Measurements from ENCODE around the gene SETD9.

The SETD9 gene

DNA sequence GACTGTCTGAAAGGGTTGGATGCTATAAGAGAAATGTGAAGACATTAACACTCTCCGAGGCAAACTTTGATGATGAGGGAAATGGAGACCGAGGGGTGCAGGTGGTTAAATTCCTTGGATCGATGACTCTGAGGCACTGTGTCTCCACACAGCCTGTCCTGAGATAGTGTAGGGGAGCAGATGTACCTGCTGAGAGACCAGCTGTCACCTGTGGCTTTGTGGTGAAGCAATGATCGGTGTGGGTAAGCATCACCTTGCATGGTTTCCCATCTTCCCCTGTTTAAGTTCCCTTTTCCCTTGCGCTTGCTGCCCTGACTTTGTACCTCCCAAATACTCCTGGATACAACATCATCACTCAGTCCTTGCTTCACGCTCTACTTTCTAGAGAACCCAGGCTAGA lies 52.4 kb downstream of the SETD9 start:
- Histone ChIP-seq H3K4me3 (ENCODE audit: extremely low read depth, insufficient read depth, low read length, poor library complexity, severe bottlenecking) (no peak overlapping the region), H3K27ac (ENCODE audit: low read depth, low read length, severe bottlenecking) (no peak overlapping the region), H3K9me3 (ENCODE audit: control insufficient read depth, low read length) (no peaks in the 10 kb centered on the region), H3K4me1 (ENCODE audit: control insufficient read depth, insufficient read depth, low read length, poor library complexity, severe bottlenecking) (peaks cover 7% of the 10 kb centered on the region), H3K36me3 (ENCODE audit: control insufficient read depth, insufficient read depth, low read length) (no peaks in the 10 kb centered on the region)
- 96 to 97% methylated on average over 6 of the region's 6 CpGs for WGBS, 2 experiments (ENCODE audit: insufficient coverage in 2 of 2)

GRCh38 chr5:56962286-56962685 lies 52.9 kb downstream of the SETD9 start:
- WGBS, 2 experiments (ENCODE audit: insufficient coverage in 2 of 2), result 68 to 90% methylated on average over 2 of the region's 2 CpGs
- no peak overlapping the region for H3K4me3 ChIP-seq (ENCODE audit: extremely low read depth, insufficient read depth, low read length, poor library complexity, severe bottlenecking)
- H3K36me3 ChIP-seq (ENCODE audit: control insufficient read depth, insufficient read depth, low read length), result no peaks in the 10 kb centered on the region
- H3K27ac ChIP-seq (ENCODE audit: low read depth, low read length, severe bottlenecking), result no peak overlapping the region
- H3K9me3 ChIP-seq (ENCODE audit: control insufficient read depth, low read length), result no peaks in the 10 kb centered on the region
- H3K4me1 ChIP-seq (ENCODE audit: control insufficient read depth, insufficient read depth, low read length, poor library complexity, severe bottlenecking), result peaks cover 7% of the 10 kb centered on the region

- H3K27ac ChIP-seq (ENCODE audit: low read depth, low read length, severe bottlenecking), result no peak overlapping the region
- H3K4me1 ChIP-seq (ENCODE audit: control insufficient read depth, insufficient read depth, low read length, poor library complexity, severe bottlenecking), result peaks cover 7% of the 10 kb centered on the region
- H3K4me3 ChIP-seq (ENCODE audit: extremely low read depth, insufficient read depth, low read length, poor library complexity, severe bottlenecking), result no peak overlapping the region
- 60 to 94% methylated on average over 1 to 2 of the region's 5 CpGs for WGBS, 2 experiments (ENCODE audit: insufficient coverage in 2 of 2)
- H3K9me3 ChIP-seq (ENCODE audit: control insufficient read depth, low read length), result no peaks in the 10 kb centered on the region
- H3K36me3 ChIP-seq (ENCODE audit: control insufficient read depth, insufficient read depth, low read length), result no peaks in the 10 kb centered on the region
These were observed 53.9 kb downstream of the SETD9 start for GRCh38 chr5:56963246-56963645.

- Histone ChIP-seq H3K4me1 (ENCODE audit: control insufficient read depth, insufficient read depth, low read length, poor library complexity, severe bottlenecking) (peaks cover 7% of the 10 kb centered on the region), H3K9me3 (ENCODE audit: control insufficient read depth, low read length) (peaks cover 2% of the 10 kb centered on the region), H3K27ac (ENCODE audit: low read depth, low read length, severe bottlenecking) (no peak overlapping the region), H3K4me3 (ENCODE audit: extremely low read depth, insufficient read depth, low read length, poor library complexity, severe bottlenecking) (no peak overlapping the region), H3K36me3 (ENCODE audit: control insufficient read depth, insufficient read depth, low read length) (no peaks in the 10 kb centered on the region)
- 100% methylated on average over 1 of the region's 2 CpGs; no CpG with 5 or more reads in 1 of the 2 experiments for WGBS, 2 experiments (ENCODE audit: insufficient coverage in 2 of 2)
These were observed 54.8 kb downstream of the SETD9 start for GRCh38 chr5:56964173-56964572.

Data from mesodermal cell (in vitro differentiated cells).